GM12878 (cell line): Measurements from ENCODE around the gene MPST. TPM values are rescaled to one million over a fixed set of nuclear protein-coding genes. Genes with fewer than 3 reads are reported as not detected.

ENCODE experiments used
- ATAC-seq: fragments of 200-7000 bp; cut with Tn5 transposase; 3 replicates; pipeline ENCODE4 v1.9.1; 2020; ENCODE audit warnings: mild to moderate bottlenecking, moderate library complexity
- Bru-seq: library from RNA; stranded (reverse); fragments of 400-500 nt; gene quantifications from one replicate; lab custom pipeline; 2021; lab: Mats Ljungman, UMichigan
- BruChase-seq, 2 experiments: library from RNA; stranded (reverse); fragments of 400-500 nt; gene quantifications; one replicate each; lab custom pipeline; 2021; lab: Mats Ljungman, UMichigan
- BruUV-seq: library from RNA; stranded (reverse); fragments of 400-500 nt; replicated peaks from 2 replicates; lab custom pipeline; 2021; lab: Mats Ljungman, UMichigan
- CTCF ChIA-PET: fragments of 300-600 bp; sonication (Branson Sonifier 250); formaldehyde crosslinking; extraction: SDS; loops from one replicate; lab custom pipeline; 2021; ENCODE audit warnings: inconsistent platforms; lab: Yijun Ruan, JAX
- POLR2A ChIA-PET: fragments of 350-600 bp; formaldehyde crosslinking; extraction: SDS; loops from one replicate; lab custom pipeline; 2021; ENCODE audit warnings: inconsistent platforms; lab: Charles Lee
- RAD21 ChIA-PET: fragments of 300-600 bp; sonication (Branson Sonifier 250); formaldehyde crosslinking; loops from one replicate; lab custom pipeline; 2023; ENCODE audit warnings: antibody characterized with exemption; ENCODE audit not compliant: unreplicated experiment; lab: Charles Lee
- SMC1A ChIA-PET: fragments of 300-600 bp; sonication (Branson Sonifier 250); formaldehyde crosslinking; loops from one replicate; lab custom pipeline; 2023; ENCODE audit not compliant: unreplicated experiment, uncharacterized antibody; lab: Charles Lee
- DNase-seq: peaks from one replicate; pipeline ENCODE4 v3.0.0-alpha.2; 2011; ENCODE audit warnings: low read depth, low spot score
- FAIRE-seq: peaks from 3 replicates; lab custom pipeline; 2011; peaks lifted over from hg19 to GRCh38; lab: Jason Lieb, UNC
- H2AFZ ChIP-seq: 2 replicates; pipeline ENCODE4 v1.6.0; 2011; ENCODE audit warnings: low read depth, low read length, control low read depth; ENCODE audit not compliant: control insufficient read depth
- H3K27ac ChIP-seq: 2 replicates; pipeline ENCODE4 v1.5.1; 2011; ENCODE audit warnings: control low read depth; ENCODE audit not compliant: control insufficient read depth, insufficient read depth
- H3K27me3 ChIP-seq, 2 experiments: replicated peaks in 1 of 2; 2 replicates each; pipeline versions ENCODE4 v1.6.0 to v1.6.1; 2011; ENCODE audit warnings: low read length in 1 of 2; ENCODE audit not compliant: control insufficient read depth in 2 of 2, insufficient read depth in 2 of 2
- H3K36me3 ChIP-seq, 2 experiments: 2 replicates each; pipeline ENCODE4 v1.5.1; 2011; ENCODE audit warnings: low read length in 1 of 2; ENCODE audit not compliant: control insufficient read depth in 2 of 2, insufficient read depth in 2 of 2
- H3K4me1 ChIP-seq: 2 replicates; pipeline ENCODE4 v1.6.1; 2011; ENCODE audit warnings: mild to moderate bottlenecking, low read length, moderate library complexity, mixed read lengths; ENCODE audit not compliant: control insufficient read depth, insufficient read depth
- H3K4me2 ChIP-seq: 2 replicates; pipeline ENCODE4 v1.6.0; 2011; ENCODE audit warnings: control low read depth; ENCODE audit not compliant: control insufficient read depth, insufficient read depth
- H3K4me3 ChIP-seq: fragments of 200-600 bp; sonication (generic); 2 replicates; pipeline ENCODE4 v1.5.1; 2016
- H3K79me2 ChIP-seq: 2 replicates; pipeline ENCODE4 v1.6.0; 2011; ENCODE audit warnings: low read length; ENCODE audit not compliant: control insufficient read depth, insufficient read depth
- H3K9ac ChIP-seq: 2 replicates; pipeline ENCODE4 v1.8.0; 2011; ENCODE audit warnings: low read length, control low read depth, mixed read lengths; ENCODE audit not compliant: control insufficient read depth, insufficient read depth
- H3K9me3 ChIP-seq: replicated peaks from 3 replicates; pipeline ENCODE4 v1.5.1; 2011; ENCODE audit warnings: mild to moderate bottlenecking, low read length; ENCODE audit not compliant: control insufficient read depth, insufficient read depth
- H4K20me1 ChIP-seq: 2 replicates; pipeline ENCODE4 v1.6.0; 2011; ENCODE audit not compliant: control insufficient read depth, insufficient read depth
- CBX3 ChIP-seq: fragments of 200-600 bp; sonication (generic); IDR thresholded peaks from 2 replicates; pipeline ENCODE4 v1.6.1; 2016; ENCODE audit warnings: low read depth, borderline replicate concordance
- EED ChIP-seq: sonication (generic); IDR thresholded peaks from 2 replicates; pipeline ENCODE4 v1.6.1; 2016; ENCODE audit warnings: antibody characterized with exemption, low read depth
- KDM1A ChIP-seq: fragments of 200-600 bp; sonication (generic); IDR thresholded peaks from 2 replicates; pipeline ENCODE4 v1.6.1; 2016; ENCODE audit warnings: borderline replicate concordance
- MEF2B ChIP-seq: fragments of 450-650 bp; IDR thresholded peaks from 2 replicates; pipeline ENCODE4 v1.6.1; 2018; ENCODE audit warnings: mild to moderate bottlenecking, moderate library complexity; ENCODE audit not compliant: partially characterized antibody, poor library complexity, severe bottlenecking
- NFYB ChIP-seq: IDR thresholded peaks from 2 replicates; pipeline ENCODE4 v1.6.1; 2011; ENCODE audit warnings: low read depth, mild to moderate bottlenecking, low read length, improper control_type of control experiment, moderate library complexity; ENCODE audit not compliant: insufficient read depth
- RAD21 ChIP-seq: IDR thresholded peaks from 2 replicates; pipeline ENCODE4 v1.6.1; 2011; ENCODE audit warnings: mild to moderate bottlenecking, low read depth, low read length, moderate library complexity; ENCODE audit not compliant: insufficient read depth
- SMAD5 ChIP-seq: IDR thresholded peaks from 2 replicates; pipeline ENCODE4 v1.6.1; 2016; ENCODE audit warnings: antibody characterized with exemption, low read depth
- SPI1 ChIP-seq: IDR thresholded peaks from 2 replicates; pipeline ENCODE4 v1.6.1; 2011; ENCODE audit warnings: low read depth, mild to moderate bottlenecking, low read length, moderate library complexity, borderline replicate concordance; ENCODE audit not compliant: insufficient read depth
- SRF ChIP-seq, 2 experiments: IDR thresholded peaks; 2 replicates each; pipeline ENCODE4 v1.6.1; 2011; ENCODE audit warnings: low read depth in 2 of 2, low read length in 2 of 2, mild to moderate bottlenecking in 1 of 2, moderate library complexity in 1 of 2
- STAT1 ChIP-seq: fragments of 450-650 bp; conservative IDR thresholded peaks from 2 replicates; pipeline ENCODE4 v1.6.1; 2014; ENCODE audit warnings: antibody characterized with exemption, mild to moderate bottlenecking
- WRNIP1 ChIP-seq: IDR thresholded peaks from 2 replicates; pipeline ENCODE4 v1.6.1; 2011; ENCODE audit warnings: low read depth, low read length, improper control_type of control experiment, borderline replicate concordance
- YY1 ChIP-seq: IDR thresholded peaks from 2 replicates; pipeline ENCODE4 v1.6.1; 2011; ENCODE audit warnings: low read depth, mild to moderate bottlenecking, low read length
- WGBS: methylation state at CpG from one replicate; pipeline ENCODE4 v1.1.6; 2016; ENCODE audit warnings: low lambda C conversion rate; ENCODE audit not compliant: insufficient replicate concordance, insufficient coverage; ENCODE audit errors: missing lambda C conversion rate; 5-methylcytosine and 5-hydroxymethylcytosine counted together
- in situ Hi-C: fragments of 300-500 bp; cut with MboI; formaldehyde crosslinking; loops from 9 replicates; pipeline ENCODE4 v1.14.3; 2018; ENCODE audit warnings: mixed read lengths
- intact Hi-C: fragments of 100-400 bp; cut with micrococcal nuclease; formaldehyde crosslinking; loops from one replicate; pipeline ENCODE4 v1.14.2; 2022; ENCODE audit not compliant: unreplicated experiment
- long read RNA-seq, 2 experiments: library from polyadenylated mRNA; unstranded; transcript quantifications; one replicate each; pipeline ENCODE4 v2.0.0, GENCODE V29; 2019 to 2020
- polyA minus RNA-seq, 3 experiments: library from RNA; depleted of rRNA, polyadenylated mRNA; stranded (reverse); fragments of >200 nt; gene quantifications; 2 replicates each; pipeline ENCODE4 v1.2.3, GENCODE V29; 2011
- polyA plus RNA-seq, 11 experiments: library from polyadenylated mRNA; depleted of rRNA in 4 of 11; unstranded in 6 of 11; stranded (reverse) in 5 of 11; fragments of >200 nt; fragmentation: Nextera tagmentation in 4 of 11; fragmentation: Illumina TruSeq in 1 of 11; extraction: Ambion mirVana in 4 of 11; extraction: Trizol in 1 of 11; gene quantifications; 1 replicate in 1 of 11; 2 replicates in 10 of 11; pipeline versions ENCODE4 v1.2.1 to v1.2.3, GENCODE V29; 2011 to 2016; ENCODE audit warnings: inconsistent platforms in 2 of 11, missing spikeins in 2 of 11, low read depth in 1 of 11
- total RNA-seq, 4 experiments: library from RNA; depleted of rRNA in 3 of 4; stranded (reverse); fragments of >200 nt in 3 of 4; fragmentation: Illumina TruSeq in 1 of 4; extraction: Trizol in 1 of 4; gene quantifications; 2 replicates each; pipeline versions ENCODE4 v1.2.1 to v1.2.3, GENCODE V29; 2013 to 2021
- TF ChIP-seq, protein P1 (sequence below): fragments of 450-650 bp; IDR thresholded peaks from 2 replicates; pipeline ENCODE4 v1.6.1; 2017; ENCODE audit warnings: borderline replicate concordance
- TF ChIP-seq, protein P2 (sequence below): IDR thresholded peaks from 2 replicates; pipeline ENCODE4 v1.6.1; 2012; ENCODE audit warnings: low read length, inconsistent platforms

The MPST gene
- 17.4 and 21.5 TPM in 2 replicates for total RNA-seq (2013; cell fraction: nucleolus; rRNA removed)
- total RNA-seq (2014; rRNA removed) (79.0 and 88.7 TPM in 2 replicates), total RNA-seq (2014; rRNA removed; fragmentation: Illumina TruSeq; extraction: Trizol) (13.8 and 16.4 TPM in 2 replicates), total RNA-seq (2021) (58.0 and 58.2 TPM in 2 replicates), polyA plus RNA-seq (2011; rRNA removed) (9.4 and 21.1 TPM in 2 replicates), polyA plus RNA-seq (2014; fragmentation: Illumina TruSeq; extraction: Trizol) (3.5 and 8.1 TPM in 2 replicates), polyA plus RNA-seq (2014; fragmentation: Nextera tagmentation; extraction: Ambion mirVana) (1 to 10 TPM in 1 of 2 experiments, under 1 TPM in 1; 0.95 to 2.4 TPM), polyA plus RNA-seq (2014; rRNA removed) (88.1 and 101 TPM in 2 replicates), polyA plus RNA-seq (2016; fragmentation: Nextera tagmentation; extraction: Ambion mirVana) (10 to 100 TPM; 55.9 to 60.8 TPM), polyA minus RNA-seq (2011; rRNA and poly(A)+ RNA removed) (8.3 and 17.3 TPM in 2 replicates), Bru-seq, nascent RNA (percentile 60 among the genes with signal in this experiment), BruChase-seq, experiment 1, labeled RNA remaining after a 6-hour chase (percentile 60 among the genes with signal in this experiment), BruChase-seq, experiment 2, labeled RNA remaining after a 2-hour chase (percentile 64 among the genes with signal in this experiment)
- polyA plus RNA-seq (2011; ENCODE audit: low read depth), result 7.7 TPM
- 32.6 and 65.8 TPM in 2 replicates for polyA plus RNA-seq (2011; cell fraction: cytosol; rRNA removed)
- 49.0 and 61.0 TPM in 2 replicates for polyA plus RNA-seq (2011; cell fraction: nucleus; rRNA removed)
- 30.4 and 40.4 TPM in 2 replicates for polyA plus RNA-seq (2012)
- 19.9 and 21.1 TPM in 2 replicates for polyA minus RNA-seq (2011; cell fraction: cytosol; rRNA and poly(A)+ RNA removed)
- 6.5 and 14.4 TPM in 2 replicates for polyA minus RNA-seq (2011; cell fraction: nucleus; rRNA and poly(A)+ RNA removed)
- long read RNA-seq, experiment 1, transcript MPST-206 (3 exons, 1,331 nt), result minor isoform, 13 of 66 reads
- long read RNA-seq, experiment 1, transcript MPST-203 (3 exons, 1,345 nt), result major isoform, 35 of 66 reads
- long read RNA-seq, experiment 1, partial matches to known transcripts, result 10 of 66 reads
- long read RNA-seq, experiment 1, other reads (novel, unspliced or antisense), result 3 of 66 reads
- long read RNA-seq, experiment 2, transcript MPST-203 (3 exons, 1,345 nt), result major isoform, 25 of 41 reads
- long read RNA-seq, experiment 2, partial matches to known transcripts, result 9 of 41 reads
- long read RNA-seq, experiment 2, other reads (novel, unspliced or antisense), result 2 of 41 reads

- H3K4me2 ChIP-seq, result peak within 1 kb of the TSS; percentile 89
- peaks cover 8% of the 10 kb centered on the region for H3K4me1 ChIP-seq
- intact Hi-C loops (no loop called here), in situ Hi-C loops (no loop called here)
- H2AFZ ChIP-seq, result peak within 1 kb of the TSS; percentile 87
- ChIA-PET RAD21 (interaction anchor here (1.2 to 1.3 kb wide), 2 partner anchors 25 to 178 kb away, joined by 4 to 5 read pairs; no protein-coding TSS in a partner anchor), SMC1A (interaction anchor here (1.1 to 1.2 kb wide), 2 partner anchors 25 to 159 kb away, joined by 3 to 5 read pairs; partner anchors contain the start of gene NCF4), POLR2A (interaction anchor here (0.5 to 0.7 kb wide), 2 partner anchors 184 to 887 kb away, joined by 3 read pairs; partner anchors contain the start of gene MICALL1), CTCF (interaction anchor here (0.6 to 5.5 kb wide), 10 partner anchors 13 to 838 kb away, joined by 3 to 39 read pairs (median 4); no protein-coding TSS in a partner anchor)
- H3K36me3 ChIP-seq, result no peaks in the 10 kb centered on the region; a peak in 1 of 4 replicates
- H4K20me1 ChIP-seq, result no peaks in the 10 kb centered on the region
- no peaks in the 10 kb centered on the region for H3K27me3 ChIP-seq
- peak within 1 kb of the TSS; percentile 58 for H3K27ac ChIP-seq
- WGBS, result 2% methylated on average over 71 of the region's 107 CpGs
- H3K79me2 ChIP-seq, result peaks cover 2% of the 10 kb centered on the region; the same call in 1 of the 2 replicates
- peak within 1 kb of the TSS; percentile 89 for H3K4me3 ChIP-seq
- FAIRE-seq, result peak; percentile 13
- peak within 1 kb of the TSS; percentile 74 for H3K9ac ChIP-seq
- no peaks in the 10 kb centered on the region for H3K9me3 ChIP-seq
- BruUV-seq, result no TSS peak
- ATAC-seq, result peak; percentile 88
- DNase-seq, result no peak
- TF ChIP-seq KDM1A, result no peak
- TF ChIP-seq RAD21, result no peak
- no peak for TF ChIP-seq SPI1
- TF ChIP-seq, protein P1, sequence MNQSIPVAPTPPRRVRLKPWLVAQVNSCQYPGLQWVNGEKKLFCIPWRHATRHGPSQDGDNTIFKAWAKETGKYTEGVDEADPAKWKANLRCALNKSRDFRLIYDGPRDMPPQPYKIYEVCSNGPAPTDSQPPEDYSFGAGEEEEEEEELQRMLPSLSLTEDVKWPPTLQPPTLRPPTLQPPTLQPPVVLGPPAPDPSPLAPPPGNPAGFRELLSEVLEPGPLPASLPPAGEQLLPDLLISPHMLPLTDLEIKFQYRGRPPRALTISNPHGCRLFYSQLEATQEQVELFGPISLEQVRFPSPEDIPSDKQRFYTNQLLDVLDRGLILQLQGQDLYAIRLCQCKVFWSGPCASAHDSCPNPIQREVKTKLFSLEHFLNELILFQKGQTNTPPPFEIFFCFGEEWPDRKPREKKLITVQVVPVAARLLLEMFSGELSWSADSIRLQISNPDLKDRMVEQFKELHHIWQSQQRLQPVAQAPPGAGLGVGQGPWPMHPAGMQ, result no peak
- no peak for TF ChIP-seq MEF2B
- TF ChIP-seq WRNIP1, result no peak
- TF ChIP-seq EED, result no peak
- TF ChIP-seq STAT1, result no peak
- TF ChIP-seq CBX3, result no peak
- TF ChIP-seq SRF (IDR thresholded peaks at IDR 0.05; ENCODE audit: low read depth in 2 of 2, low read length in 2 of 2), result no peak
- TF ChIP-seq, protein P2, sequence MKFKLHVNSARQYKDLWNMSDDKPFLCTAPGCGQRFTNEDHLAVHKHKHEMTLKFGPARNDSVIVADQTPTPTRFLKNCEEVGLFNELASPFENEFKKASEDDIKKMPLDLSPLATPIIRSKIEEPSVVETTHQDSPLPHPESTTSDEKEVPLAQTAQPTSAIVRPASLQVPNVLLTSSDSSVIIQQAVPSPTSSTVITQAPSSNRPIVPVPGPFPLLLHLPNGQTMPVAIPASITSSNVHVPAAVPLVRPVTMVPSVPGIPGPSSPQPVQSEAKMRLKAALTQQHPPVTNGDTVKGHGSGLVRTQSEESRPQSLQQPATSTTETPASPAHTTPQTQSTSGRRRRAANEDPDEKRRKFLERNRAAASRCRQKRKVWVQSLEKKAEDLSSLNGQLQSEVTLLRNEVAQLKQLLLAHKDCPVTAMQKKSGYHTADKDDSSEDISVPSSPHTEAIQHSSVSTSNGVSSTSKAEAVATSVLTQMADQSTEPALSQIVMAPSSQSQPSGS, result no peak
- TF ChIP-seq NFYB, result 0 out of 2 replicates have a peak, but pooled peaks have one; percentile 8
- peak; percentile 48 for TF ChIP-seq YY1
- no peak for TF ChIP-seq SMAD5
Measured at GRCh38 chr22:37019309-37020191, at the start of gene MPST, which contains the start of gene TST. TSS of gene MPST (plus strand) at chr22:37019742. CDS start at chr22:37019837, 95 bp downstream. TSS of gene TST (minus strand) at chr22:37019447. CDS start at chr22:37018732, 715 bp downstream.
